HepG2 (cell line): Measurements from ENCODE around the gene AP4M1. TPM values are rescaled to one million over a fixed set of nuclear protein-coding genes. Genes with fewer than 3 reads are reported as not detected.
A peak's percentile ranks its signal among the peaks of the same experiment; 100 is the strongest.

ENCODE experiments used
- FOXJ3 ChIP-seq: sonication (generic); formaldehyde crosslinking; IDR thresholded peaks from 2 replicates; pipeline ENCODE4 v1.4.0; 2020; ENCODE audit warnings: missing genetic modification reagents, mild to moderate bottlenecking, borderline replicate concordance
- HMGXB4 ChIP-seq, 2 experiments: sonication (generic) in 1 of 2; formaldehyde crosslinking in 1 of 2; IDR thresholded peaks; 2 replicates each; pipeline versions ENCODE4 v1.4.0 to v1.6.1; 2018 to 2020; ENCODE audit warnings: missing genetic modification reagents in 2 of 2, borderline replicate concordance in 1 of 2, low read depth in 1 of 2, mild to moderate bottlenecking in 1 of 2, missing biosample characterization in 1 of 2
- MAZ ChIP-seq, 2 experiments: sonication (generic) in 1 of 2; formaldehyde crosslinking in 1 of 2; IDR thresholded peaks; 2 replicates each; pipeline versions ENCODE4 v1.5.0 to v1.6.1; 2012 to 2020; ENCODE audit warnings: low read depth in 2 of 2, mild to moderate bottlenecking in 2 of 2, borderline replicate concordance in 1 of 2, improper control_type of control experiment in 1 of 2, low read length in 1 of 2, missing genetic modification reagents in 1 of 2, moderate library complexity in 1 of 2
- NR2F1 ChIP-seq, 2 experiments: fragments of 450-650 bp in 1 of 2; formaldehyde crosslinking in 1 of 2; IDR thresholded peaks; 2 replicates each; pipeline versions ENCODE4 v1.5.0 to v1.6.1; 2016 to 2020; ENCODE audit warnings: mild to moderate bottlenecking in 1 of 2, missing compliant biosample characterization in 1 of 2, missing genetic modification reagents in 1 of 2, moderate library complexity in 1 of 2
- NR2F2 ChIP-seq: IDR thresholded peaks from 2 replicates; pipeline ENCODE4 v1.6.1; 2012; ENCODE audit warnings: low read depth, inconsistent platforms, borderline replicate concordance
- POGZ ChIP-seq: sonication (generic); formaldehyde crosslinking; IDR thresholded peaks from 2 replicates; pipeline ENCODE4 v1.4.0; 2020; ENCODE audit warnings: mild to moderate bottlenecking, missing genetic modification reagents
- TAF1 ChIP-seq: sonication (generic); formaldehyde crosslinking; IDR thresholded peaks from 2 replicates; pipeline ENCODE4 v1.4.0; 2020; ENCODE audit warnings: missing genetic modification reagents
- ZNF350 ChIP-seq: sonication (generic); formaldehyde crosslinking; IDR thresholded peaks from 2 replicates; pipeline ENCODE4 v1.4.0; 2020; ENCODE audit warnings: mild to moderate bottlenecking, low read depth, missing genetic modification reagents, borderline replicate concordance
- ZNF839 ChIP-seq: sonication (generic); formaldehyde crosslinking; IDR thresholded peaks from 2 replicates; pipeline ENCODE4 v1.4.0; 2020; ENCODE audit warnings: missing genetic modification reagents, mild to moderate bottlenecking, borderline replicate concordance
- ZNF891 ChIP-seq: sonication (generic); formaldehyde crosslinking; IDR thresholded peaks from 2 replicates; pipeline ENCODE4 v1.5.0; 2020; ENCODE audit warnings: mild to moderate bottlenecking, missing genetic modification reagents
- ZSCAN12 ChIP-seq: sonication (generic); formaldehyde crosslinking; IDR thresholded peaks from 2 replicates; pipeline ENCODE4 v1.9.0; 2021; ENCODE audit warnings: mild to moderate bottlenecking, missing genetic modification reagents
- polyA plus RNA-seq, 8 experiments: library from polyadenylated mRNA; depleted of rRNA in 3 of 8; stranded (reverse) in 7 of 8; unstranded in 1 of 8; fragments of >200 nt; fragmentation: Illumina TruSeq in 4 of 8; extraction: Trizol in 4 of 8; gene quantifications; 2 replicates each; pipeline versions ENCODE4 v1.2.1 to v1.2.3, GENCODE V29; 2011 to 2016; ENCODE audit warnings: low read depth in 4 of 8, missing spikeins in 1 of 8, mixed read lengths in 1 of 8; ENCODE audit not compliant: insufficient read depth in 1 of 8
- total RNA-seq, 5 experiments: library from RNA; depleted of rRNA; stranded (reverse); fragments of >200 nt; fragmentation: Illumina TruSeq; extraction: Trizol; gene quantifications; 2 replicates each; pipeline ENCODE4 v1.2.3, GENCODE V29; 2016; ENCODE audit warnings: low read depth in 1 of 5
- TF ChIP-seq, protein P1 (sequence below): IDR thresholded peaks from 2 replicates; pipeline ENCODE4 v1.6.1; 2016; ENCODE audit warnings: missing compliant biosample characterization, missing genetic modification reagents, borderline replicate concordance
- TF ChIP-seq, protein P2 (sequence below): sonication (generic); formaldehyde crosslinking; IDR thresholded peaks from 2 replicates; pipeline ENCODE4 v1.4.0; 2020; ENCODE audit warnings: mild to moderate bottlenecking, missing genetic modification reagents

Gene AP4M1
- total and polyA plus RNA-seq, 2 of the 13 experiments (the other 11 are each of a cell fraction or from before 2014, with no cell fraction given), result 6.3 to 9.7 TPM

DNA sequence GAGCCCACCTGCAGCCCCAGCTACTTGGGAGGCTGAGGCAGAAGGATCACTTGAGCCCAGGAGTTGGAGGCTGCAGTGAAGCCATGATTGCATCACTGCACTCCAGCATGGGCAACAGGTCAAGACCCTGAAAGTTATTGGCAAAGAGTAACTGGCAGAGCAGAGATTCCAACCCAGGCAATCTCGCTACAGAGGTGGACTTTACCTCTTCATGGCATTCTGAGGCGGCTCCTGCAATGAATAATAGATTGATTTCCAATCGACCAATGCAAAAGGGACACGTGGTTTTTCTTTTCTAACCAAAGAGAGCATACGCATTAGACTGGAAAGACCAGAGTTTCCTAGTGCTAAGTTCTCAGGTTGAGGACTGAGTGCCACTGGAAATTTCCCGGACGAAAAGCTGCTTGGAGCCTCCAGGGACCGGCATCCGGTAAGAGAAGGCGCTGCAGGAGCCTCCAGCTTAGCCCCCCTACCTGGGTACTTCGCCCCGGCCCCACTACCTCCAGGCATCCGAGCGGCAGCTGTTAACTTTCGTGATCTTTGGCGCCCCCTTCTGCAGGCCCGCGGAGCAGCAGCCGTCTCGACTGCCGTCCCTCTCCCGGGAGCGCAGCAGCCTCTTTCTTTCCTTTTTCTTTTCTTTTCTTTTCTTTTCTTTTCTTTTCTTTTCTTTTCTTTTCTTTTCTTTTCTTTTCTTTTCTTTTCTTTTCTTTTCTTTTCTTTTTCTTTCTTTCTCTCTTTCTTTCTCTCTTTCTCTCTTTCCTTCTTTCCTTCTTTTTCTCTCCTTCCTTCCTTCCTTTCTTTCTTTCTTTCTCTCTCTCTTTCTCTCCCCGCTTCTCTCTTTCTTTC is 29.4 kb downstream of the AP4M1 start (continued):
- TF ChIP-seq MAZ (IDR thresholded peaks at IDR 0.05; ENCODE audit: borderline replicate concordance, low read depth, low read length), result no peak; the same call in 1 of the 2 replicates
- no peak for TF ChIP-seq MAZ (CRISPR knock-in tag; IDR thresholded peaks at IDR 0.05; ENCODE audit: low read depth)
- TF ChIP-seq, protein P1, sequence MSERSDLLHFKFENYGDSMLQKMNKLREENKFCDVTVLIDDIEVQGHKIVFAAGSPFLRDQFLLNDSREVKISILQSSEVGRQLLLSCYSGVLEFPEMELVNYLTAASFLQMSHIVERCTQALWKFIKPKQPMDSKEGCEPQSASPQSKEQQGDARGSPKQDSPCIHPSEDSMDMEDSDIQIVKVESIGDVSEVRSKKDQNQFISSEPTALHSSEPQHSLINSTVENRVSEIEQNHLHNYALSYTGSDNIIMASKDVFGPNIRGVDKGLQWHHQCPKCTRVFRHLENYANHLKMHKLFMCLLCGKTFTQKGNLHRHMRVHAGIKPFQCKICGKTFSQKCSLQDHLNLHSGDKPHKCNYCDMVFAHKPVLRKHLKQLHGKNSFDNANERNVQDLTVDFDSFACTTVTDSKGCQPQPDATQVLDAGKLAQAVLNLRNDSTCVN, result no peak
- TF ChIP-seq NR2F2, result peak; percentile 34; the same call in 1 of the 2 replicates
- TF ChIP-seq POGZ (CRISPR knock-in tag), result no peak
- TF ChIP-seq FOXJ3 (CRISPR knock-in tag), result no peak
- no peak for TF ChIP-seq ZSCAN12 (CRISPR knock-in tag)
- TF ChIP-seq ZNF891 (CRISPR knock-in tag), result no peak
- TF ChIP-seq NR2F1 (CRISPR knock-in tag; IDR thresholded peaks at IDR 0.05), result peak; percentile 44 to 56; a peak in 2 of 4 replicates
- TF ChIP-seq TAF1 (CRISPR knock-in tag), result no peak
- TF ChIP-seq ZNF350 (CRISPR knock-in tag), result peak; percentile 20; the same call in 1 of the 2 replicates
- no peak for TF ChIP-seq ZNF839 (CRISPR knock-in tag)
- peak; percentile 67 to 77; a peak in 3 of 4 replicates for TF ChIP-seq HMGXB4 (CRISPR knock-in tag; IDR thresholded peaks at IDR 0.05; ENCODE audit: borderline replicate concordance in 1 of 2, low read depth in 1 of 2)
- TF ChIP-seq, protein P2, sequence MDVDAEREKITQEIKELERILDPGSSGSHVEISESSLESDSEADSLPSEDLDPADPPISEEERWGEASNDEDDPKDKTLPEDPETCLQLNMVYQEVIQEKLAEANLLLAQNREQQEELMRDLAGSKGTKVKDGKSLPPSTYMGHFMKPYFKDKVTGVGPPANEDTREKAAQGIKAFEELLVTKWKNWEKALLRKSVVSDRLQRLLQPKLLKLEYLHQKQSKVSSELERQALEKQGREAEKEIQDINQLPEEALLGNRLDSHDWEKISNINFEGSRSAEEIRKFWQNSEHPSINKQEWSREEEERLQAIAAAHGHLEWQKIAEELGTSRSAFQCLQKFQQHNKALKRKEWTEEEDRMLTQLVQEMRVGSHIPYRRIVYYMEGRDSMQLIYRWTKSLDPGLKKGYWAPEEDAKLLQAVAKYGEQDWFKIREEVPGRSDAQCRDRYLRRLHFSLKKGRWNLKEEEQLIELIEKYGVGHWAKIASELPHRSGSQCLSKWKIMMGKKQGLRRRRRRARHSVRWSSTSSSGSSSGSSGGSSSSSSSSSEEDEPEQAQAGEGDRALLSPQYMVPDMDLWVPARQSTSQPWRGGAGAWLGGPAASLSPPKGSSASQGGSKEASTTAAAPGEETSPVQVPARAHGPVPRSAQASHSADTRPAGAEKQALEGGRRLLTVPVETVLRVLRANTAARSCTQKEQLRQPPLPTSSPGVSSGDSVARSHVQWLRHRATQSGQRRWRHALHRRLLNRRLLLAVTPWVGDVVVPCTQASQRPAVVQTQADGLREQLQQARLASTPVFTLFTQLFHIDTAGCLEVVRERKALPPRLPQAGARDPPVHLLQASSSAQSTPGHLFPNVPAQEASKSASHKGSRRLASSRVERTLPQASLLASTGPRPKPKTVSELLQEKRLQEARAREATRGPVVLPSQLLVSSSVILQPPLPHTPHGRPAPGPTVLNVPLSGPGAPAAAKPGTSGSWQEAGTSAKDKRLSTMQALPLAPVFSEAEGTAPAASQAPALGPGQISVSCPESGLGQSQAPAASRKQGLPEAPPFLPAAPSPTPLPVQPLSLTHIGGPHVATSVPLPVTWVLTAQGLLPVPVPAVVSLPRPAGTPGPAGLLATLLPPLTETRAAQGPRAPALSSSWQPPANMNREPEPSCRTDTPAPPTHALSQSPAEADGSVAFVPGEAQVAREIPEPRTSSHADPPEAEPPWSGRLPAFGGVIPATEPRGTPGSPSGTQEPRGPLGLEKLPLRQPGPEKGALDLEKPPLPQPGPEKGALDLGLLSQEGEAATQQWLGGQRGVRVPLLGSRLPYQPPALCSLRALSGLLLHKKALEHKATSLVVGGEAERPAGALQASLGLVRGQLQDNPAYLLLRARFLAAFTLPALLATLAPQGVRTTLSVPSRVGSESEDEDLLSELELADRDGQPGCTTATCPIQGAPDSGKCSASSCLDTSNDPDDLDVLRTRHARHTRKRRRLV, result 0 out of 2 replicates have a peak, but pooled peaks have one; percentile 30
